Endothelial cell of umbilical vein (primary cell): ENCODE measurements around the gene ADAM10. TPM values are rescaled to one million over a fixed set of nuclear protein-coding genes. Genes with fewer than 3 reads are reported as not detected.

Experiments
- BruUV-seq: library from RNA; stranded (reverse); fragments of 400-500 nt; replicated peaks from 2 replicates; lab custom pipeline; 2021; lab: Mats Ljungman, UMichigan
- CTCF ChIA-PET: fragments of 300-600, 350-600 bp; sonication (Branson Sonifier 250); formaldehyde crosslinking; loops from one replicate; lab custom pipeline; 2021; ENCODE audit warnings: antibody characterized with exemption, inconsistent platforms; lab: Charles Lee
- POLR2A ChIA-PET: fragments of 300-600, 350-600 bp; sonication (Branson Sonifier 250); formaldehyde crosslinking; loops from one replicate; lab custom pipeline; 2021; ENCODE audit warnings: antibody characterized with exemption, inconsistent platforms; lab: Charles Lee
- DNase-seq: peaks from one replicate; pipeline ENCODE4 v3.0.0-alpha.2; 2011; ENCODE audit warnings: low read depth, low spot score
- FAIRE-seq: peaks from 2 replicates; lab custom pipeline; 2011; peaks lifted over from hg19 to GRCh38; lab: Jason Lieb, UNC
- H2AFZ ChIP-seq: 2 replicates; pipeline ENCODE4 v1.6.0; 2012; ENCODE audit warnings: low read depth, low read length, control low read depth, inconsistent platforms
- H3K27ac ChIP-seq: 2 replicates; pipeline ENCODE4 v1.5.1; 2011; ENCODE audit warnings: low read depth, mild to moderate bottlenecking, control low read depth, low read length, moderate library complexity; ENCODE audit not compliant: insufficient read depth
- H3K27me3 ChIP-seq, 2 experiments: 2 replicates each; pipeline versions ENCODE4 v1.6.0 to v1.6.1; 2011; ENCODE audit warnings: low read length in 2 of 2, mixed read lengths in 1 of 2; ENCODE audit not compliant: control insufficient read depth in 2 of 2, insufficient read depth in 2 of 2
- H3K36me3 ChIP-seq, 2 experiments: 2 replicates in 1 of 2; 3 replicates in 1 of 2; pipeline ENCODE4 v1.5.1; 2011; ENCODE audit warnings: low read length in 2 of 2, mild to moderate bottlenecking in 1 of 2, moderate library complexity in 1 of 2; ENCODE audit not compliant: control insufficient read depth in 2 of 2, insufficient read depth in 2 of 2; ENCODE audit errors: extremely low read depth in 1 of 2
- H3K4me1 ChIP-seq: 3 replicates; pipeline ENCODE4 v1.5.1; 2011; ENCODE audit warnings: mild to moderate bottlenecking, low read length; ENCODE audit not compliant: control insufficient read depth, insufficient read depth; ENCODE audit errors: extremely low read depth
- H3K4me2 ChIP-seq: 2 replicates; pipeline ENCODE4 v1.6.1; 2011; ENCODE audit warnings: low read length, control low read depth, mixed read lengths; ENCODE audit not compliant: insufficient read depth
- H3K4me3 ChIP-seq, 3 experiments: fragments of 200-600 bp in 1 of 3; sonication (generic), shearing (Covaris generic) in 1 of 3; replicated peaks in 1 of 3; 2 replicates each; pipeline ENCODE4 v1.5.1; 2011 to 2016; ENCODE audit warnings: control low read depth in 3 of 3, low read length in 3 of 3, mild to moderate bottlenecking in 2 of 3, inconsistent platforms in 1 of 3, low read depth in 1 of 3, moderate library complexity in 1 of 3; ENCODE audit not compliant: insufficient read depth in 1 of 3
- H3K79me2 ChIP-seq: 2 replicates; pipeline ENCODE4 v1.6.0; 2012; ENCODE audit warnings: low read length, inconsistent platforms; ENCODE audit not compliant: control insufficient read depth, insufficient read depth
- H3K9ac ChIP-seq: replicated peaks from 2 replicates; pipeline ENCODE3; 2011; ENCODE audit warnings: low read length, control low read depth; ENCODE audit not compliant: insufficient read depth; ENCODE audit errors: extremely low read depth
- H3K9me1 ChIP-seq: replicated peaks from 3 replicates; pipeline ENCODE4 v1.6.0; 2011; ENCODE audit warnings: mild to moderate bottlenecking, low read length; ENCODE audit not compliant: control insufficient read depth, insufficient read depth; ENCODE audit errors: extremely low read depth
- H3K9me3 ChIP-seq: replicated peaks from 2 replicates; pipeline ENCODE4 v1.5.1; 2012; ENCODE audit warnings: low read length, inconsistent platforms; ENCODE audit not compliant: control insufficient read depth, insufficient read depth
- H4K20me1 ChIP-seq: replicated peaks from 2 replicates; pipeline ENCODE3; 2011; ENCODE audit warnings: mild to moderate bottlenecking, low read length; ENCODE audit not compliant: control insufficient read depth, insufficient read depth; ENCODE audit errors: extremely low read depth
- CTCF ChIP-seq, 2 donors: IDR thresholded peaks; 1 replicate in 1 of 2; 2 replicates in 1 of 2; pipeline ENCODE4 v1.5.1; 2011; ENCODE audit warnings: low read length in 2 of 2, mild to moderate bottlenecking in 2 of 2, moderate library complexity in 2 of 2, control low read depth in 1 of 2, inconsistent platforms in 1 of 2, low read depth in 1 of 2; ENCODE audit not compliant: insufficient read depth in 1 of 2; ENCODE audit errors: extremely low read depth in 1 of 2
- EZH2 ChIP-seq: IDR thresholded peaks from 2 replicates; pipeline ENCODE4 v1.6.1; 2012; ENCODE audit warnings: borderline replicate concordance, low read depth, mild to moderate bottlenecking, moderate library complexity, low read length, inconsistent platforms; ENCODE audit not compliant: severe bottlenecking
- FOS ChIP-seq: IDR thresholded peaks from 2 replicates; pipeline ENCODE4 v1.6.1; 2011; ENCODE audit warnings: mild to moderate bottlenecking, low read length, moderate library complexity, borderline replicate concordance; ENCODE audit not compliant: insufficient read depth
- GATA2 ChIP-seq: IDR thresholded peaks from 2 replicates; pipeline ENCODE4 v1.7.0; 2011; ENCODE audit warnings: low read depth, mild to moderate bottlenecking, moderate library complexity, mixed read lengths, low read length; ENCODE audit not compliant: insufficient read length, insufficient read depth
- JUN ChIP-seq: IDR thresholded peaks from 2 replicates; pipeline ENCODE4 v1.6.1; 2011; ENCODE audit warnings: borderline replicate concordance, low read depth; ENCODE audit not compliant: insufficient read length, insufficient read depth
- MAX ChIP-seq: IDR thresholded peaks from 2 replicates; pipeline ENCODE4 v1.6.1; 2011; ENCODE audit not compliant: insufficient read depth, insufficient read length
- MYC ChIP-seq: IDR thresholded peaks from one replicate; pipeline ENCODE4 v1.6.1; 2011; ENCODE audit warnings: mild to moderate bottlenecking, low read depth, low read length
- POLR2A ChIP-seq: IDR thresholded peaks from 2 replicates; pipeline ENCODE4 v1.6.1; 2012; ENCODE audit warnings: low read depth, mild to moderate bottlenecking, control low read depth, low read length
- POLR2AphosphoS5 ChIP-seq: IDR thresholded peaks from 2 replicates; pipeline ENCODE4 v1.6.1; 2012; ENCODE audit warnings: low read depth, mild to moderate bottlenecking, control low read depth, low read length, moderate library complexity; ENCODE audit not compliant: insufficient read depth
- dilution Hi-C: fragments of 300-500 bp; cut with MboI; formaldehyde crosslinking; loops from one replicate; pipeline ENCODE4 v1.15.0; 2019; ENCODE audit warnings: low sequenced_read_pairs; ENCODE audit not compliant: extremely low pct_ligation_motif_present
- intact Hi-C: fragments of 100-400 bp; cut with micrococcal nuclease; formaldehyde crosslinking; loops from one replicate; pipeline ENCODE4 v1.10.0; 2022
- polyA plus RNA-seq, 4 experiments: library from polyadenylated mRNA; depleted of rRNA in 3 of 4; stranded (reverse) in 3 of 4; unstranded in 1 of 4; fragments of >200 nt; gene quantifications; 2 replicates each; pipeline versions ENCODE4 v1.2.1 to v1.2.3, GENCODE V29; 2011 to 2012; ENCODE audit warnings: missing spikeins in 1 of 4
- total RNA-seq: library from RNA; stranded (reverse); gene quantifications from 2 replicates; pipeline ENCODE4 v1.2.3, GENCODE V29; 2021

The ADAM10 gene
- total and polyA plus RNA-seq, 2 donors (not counting 3 experiments of a cell fraction or from before 2014, with no cell fraction given), result 91.3 to 203 TPM

GRCh38 chr15:58793862-58794261 lies 44.4 kb upstream of the ADAM10 start:
- no peak overlapping the region for H3K27ac ChIP-seq
- H3K36me3 ChIP-seq, result no peaks in the 10 kb centered on the region
- no peak overlapping the region for H2AFZ ChIP-seq
- FAIRE-seq, result peak; percentile 52
- H4K20me1 ChIP-seq, result no peaks in the 10 kb centered on the region
- dilution Hi-C loops (no loop called here), intact Hi-C loops (no loop called here)
- H3K9ac ChIP-seq, result no peak overlapping the region
- H3K9me1 ChIP-seq, result peaks cover 2% of the 10 kb centered on the region
- no peaks in the 10 kb centered on the region for H3K4me1 ChIP-seq
- POLR2A ChIA-PET, result no interaction called here
- TF ChIP-seq POLR2A, result no peak
- TF ChIP-seq MYC, result no peak
- no peak for TF ChIP-seq GATA2
- TF ChIP-seq EZH2, result no peak
- TF ChIP-seq CTCF (IDR thresholded peaks at IDR 0.05; ENCODE audit: extremely low read depth in 1 of 2, insufficient read depth in 1 of 2, low read depth in 1 of 2, low read length in 2 of 2), result no peak
- no peak for TF ChIP-seq JUN
- TF ChIP-seq POLR2AphosphoS5, result no peak
- no peak for TF ChIP-seq MAX
- no peak for TF ChIP-seq FOS
- CTCF ChIA-PET, result interaction anchor here (1.6 kb wide), 1 partner anchor 9 kb away, joined by 4 read pairs; no protein-coding TSS in a partner anchor
- no peak overlapping the region for H3K4me3 ChIP-seq
- no peaks in the 10 kb centered on the region for H3K9me3 ChIP-seq
- H3K79me2 ChIP-seq, result no peaks in the 10 kb centered on the region
- no TSS peak for BruUV-seq
- no peak overlapping the region for H3K4me2 ChIP-seq
- H3K27me3 ChIP-seq, result no peaks in the 10 kb centered on the region
- no peak for DNase-seq
